ENCODE results near the gene AGGF1.
"Not testable (repeated sequence)": the region's sequence is repeated elsewhere in the genome, so short reads cannot be mapped to it uniquely, and the experiment has no call there.

AGGF1 gene

GRCh38 chr5:77087484-77088261, 57.5 kb downstream of the AGGF1 start:
- no peak for DNase-seq

- DNase-seq = no peak
Measured at GRCh38 chr5:77095189-77095588, 65.0 kb downstream of the AGGF1 start.

- DNase-seq = no peak
Measured at GRCh38 chr5:77101298-77101697, 71.1 kb downstream of the AGGF1 start.

- DNase-seq = no peak
Measured at GRCh38 chr5:77102549-77102948, 72.3 kb downstream of the AGGF1 start.

- no peak for DNase-seq
Measured at GRCh38 chr5:77103457-77103856, 73.3 kb downstream of the AGGF1 start.

GRCh38 chr5:77104813-77105212, 74.6 kb downstream of the AGGF1 start:
- DNase-seq = no peak

- not testable (repeated sequence) for DNase-seq
Measured at GRCh38 chr5:77107035-77107434, 76.8 kb downstream of the AGGF1 start.

Measured in NCI-H446 (cell line).